Brain microvascular endothelial cell (primary cell): ENCODE results near the gene ZNFX1.

Experiments used
- DNase-seq: peaks from one replicate; pipeline ENCODE4 v3.0.0-alpha.2; 2020
- H3K27ac ChIP-seq: fragments of 250-450 bp; sonication (Bioruptor Pico); 2 replicates; pipeline ENCODE4 v1.5.1; 2020; ENCODE audit warnings: mild to moderate bottlenecking, moderate library complexity
- H3K27me3 ChIP-seq: fragments of 250-450 bp; sonication (Bioruptor Pico); replicated peaks from 2 replicates; pipeline ENCODE4 v1.5.1; 2020; ENCODE audit warnings: mild to moderate bottlenecking
- H3K36me3 ChIP-seq: fragments of 250-450 bp; sonication (Bioruptor Pico); replicated peaks from 2 replicates; pipeline ENCODE4 v1.5.1; 2020; ENCODE audit warnings: mild to moderate bottlenecking
- H3K4me3 ChIP-seq: 2 replicates; pipeline ENCODE4 v1.5.1; 2011; ENCODE audit warnings: low read depth, mild to moderate bottlenecking, control low read depth, low read length, moderate library complexity
- in situ Hi-C: cut with HindIII; loops from 2 replicates; pipeline ENCODE4 v1.10.0; 2017; ENCODE audit warnings: low sequenced_read_pairs, low pct_ligation_motif_present
- TF ChIP-seq, protein P1 (sequence below): IDR thresholded peaks from 2 replicates; pipeline ENCODE4 v1.5.1; 2011; ENCODE audit warnings: low read depth, mild to moderate bottlenecking, moderate library complexity, low read length, control low read depth, inconsistent platforms; ENCODE audit errors: missing control alignments

ZNFX1 gene

GRCh38 chr20:49267327-49267726 is 10.5 kb downstream of the ZNFX1 start:
- TF ChIP-seq, protein P1, sequence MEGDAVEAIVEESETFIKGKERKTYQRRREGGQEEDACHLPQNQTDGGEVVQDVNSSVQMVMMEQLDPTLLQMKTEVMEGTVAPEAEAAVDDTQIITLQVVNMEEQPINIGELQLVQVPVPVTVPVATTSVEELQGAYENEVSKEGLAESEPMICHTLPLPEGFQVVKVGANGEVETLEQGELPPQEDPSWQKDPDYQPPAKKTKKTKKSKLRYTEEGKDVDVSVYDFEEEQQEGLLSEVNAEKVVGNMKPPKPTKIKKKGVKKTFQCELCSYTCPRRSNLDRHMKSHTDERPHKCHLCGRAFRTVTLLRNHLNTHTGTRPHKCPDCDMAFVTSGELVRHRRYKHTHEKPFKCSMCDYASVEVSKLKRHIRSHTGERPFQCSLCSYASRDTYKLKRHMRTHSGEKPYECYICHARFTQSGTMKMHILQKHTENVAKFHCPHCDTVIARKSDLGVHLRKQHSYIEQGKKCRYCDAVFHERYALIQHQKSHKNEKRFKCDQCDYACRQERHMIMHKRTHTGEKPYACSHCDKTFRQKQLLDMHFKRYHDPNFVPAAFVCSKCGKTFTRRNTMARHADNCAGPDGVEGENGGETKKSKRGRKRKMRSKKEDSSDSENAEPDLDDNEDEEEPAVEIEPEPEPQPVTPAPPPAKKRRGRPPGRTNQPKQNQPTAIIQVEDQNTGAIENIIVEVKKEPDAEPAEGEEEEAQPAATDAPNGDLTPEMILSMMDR = no peak
- Histone ChIP-seq H3K27me3 (no peaks in the 10 kb centered on the region), H3K4me3 (no peak overlapping the region), H3K27ac (no peak overlapping the region), H3K36me3 (peaks cover 67% of the 10 kb centered on the region)
- no peak for DNase-seq
- in situ Hi-C loops = no loop called here

DNA sequence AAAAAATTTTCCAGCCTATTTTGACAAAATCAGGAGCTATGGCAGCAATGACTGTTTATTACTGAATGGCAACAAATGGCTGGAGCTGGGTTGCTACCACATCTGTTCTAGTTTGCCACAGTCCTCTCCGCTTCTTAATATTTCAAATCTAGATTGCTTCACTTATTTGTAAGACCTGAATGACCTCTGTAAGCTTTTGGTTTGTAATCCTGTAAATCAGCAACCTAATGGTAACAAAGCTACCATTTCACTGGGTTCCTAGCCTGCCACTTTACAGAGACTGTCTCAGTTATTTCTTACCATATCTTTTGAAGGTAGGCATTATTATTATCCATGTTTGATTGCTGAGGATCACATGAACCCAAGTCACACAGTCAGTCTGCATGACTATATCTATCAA is 15.4 kb downstream of the ZNFX1 start:
- no peak for DNase-seq
- TF ChIP-seq, protein P1 = no peak
- H3K4me3 ChIP-seq = no peak overlapping the region
- peaks cover 73% of the 10 kb centered on the region for H3K36me3 ChIP-seq
- H3K27me3 ChIP-seq = no peaks in the 10 kb centered on the region
- H3K27ac ChIP-seq = no peak overlapping the region
- in situ Hi-C loops = no loop called here

DNA sequence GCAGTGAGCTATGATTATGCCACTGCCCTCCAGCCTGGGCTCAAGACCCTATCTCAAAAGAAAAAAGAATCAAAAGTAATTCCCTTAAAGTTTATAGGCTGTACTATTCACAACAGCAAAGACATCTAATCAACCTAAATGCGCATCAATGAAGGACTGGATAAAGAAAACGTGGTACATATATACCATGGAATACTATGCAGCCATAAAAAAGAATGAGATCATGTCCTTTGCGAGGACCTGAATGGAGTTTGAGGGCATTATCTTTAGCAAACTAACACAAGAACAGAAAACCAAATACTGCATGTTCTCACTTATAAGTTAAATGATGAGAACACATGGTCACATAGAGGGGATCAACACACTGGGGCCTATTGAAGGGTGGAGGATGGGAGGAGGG is 16.7 kb downstream of the ZNFX1 start:
- in situ Hi-C loops = no loop called here
- no peak for DNase-seq
- Histone ChIP-seq H3K27ac (no peak overlapping the region), H3K4me3 (no peak overlapping the region), H3K36me3 (peaks cover 86% of the 10 kb centered on the region), H3K27me3 (no peaks in the 10 kb centered on the region)
- TF ChIP-seq, protein P1 = no peak

DNA sequence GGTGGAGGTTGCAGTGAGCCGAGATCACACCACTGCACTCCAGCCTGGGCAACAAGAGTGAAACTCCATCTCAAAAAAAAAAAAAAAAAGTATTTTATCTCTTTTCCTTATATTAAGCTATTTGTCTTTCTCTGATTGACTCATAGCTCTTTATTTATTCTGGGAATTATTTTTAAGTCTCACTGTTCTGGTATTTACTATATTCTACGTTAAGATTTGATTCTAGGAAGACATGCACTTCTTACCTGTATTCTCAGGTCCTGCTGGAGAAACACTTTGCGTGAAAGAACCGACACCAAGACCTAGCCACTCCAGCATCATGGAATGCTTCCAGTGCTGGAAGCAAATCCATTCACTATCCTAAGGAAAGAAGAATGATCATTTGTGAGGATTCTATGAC is 17.6 kb downstream of the ZNFX1 start:
- no peak overlapping the region for H3K27ac ChIP-seq
- H3K27me3 ChIP-seq = no peaks in the 10 kb centered on the region
- no peak for DNase-seq
- H3K4me3 ChIP-seq = no peak overlapping the region
- TF ChIP-seq, protein P1 = no peak
- in situ Hi-C loops = no loop called here
- H3K36me3 ChIP-seq = peaks cover 89% of the 10 kb centered on the region

- Histone ChIP-seq H3K27ac (no peak overlapping the region), H3K4me3 (no peak overlapping the region), H3K36me3 (peaks cover 87% of the 10 kb centered on the region), H3K27me3 (no peaks in the 10 kb centered on the region)
- DNase-seq = no peak
- in situ Hi-C loops = no loop called here
- TF ChIP-seq, protein P1 = no peak
These were observed 18.1 kb downstream of the ZNFX1 start for GRCh38 chr20:49259799-49260198.

GRCh38 chr20:49259284-49259683 is 18.6 kb downstream of the ZNFX1 start:
- no peak for DNase-seq
- TF ChIP-seq, protein P1 = no peak
- H3K4me3 ChIP-seq = no peak overlapping the region
- in situ Hi-C loops = no loop called here
- peaks cover 87% of the 10 kb centered on the region for H3K36me3 ChIP-seq
- H3K27ac ChIP-seq = no peak overlapping the region
- no peaks in the 10 kb centered on the region for H3K27me3 ChIP-seq
